22Rv1 (cell line): ENCODE results near the gene MAD1L1.
"Not testable (repeated sequence)": the region's sequence is repeated elsewhere in the genome, so short reads cannot be mapped to it uniquely, and the experiment has no call there.

Experiments
- H3K27ac ChIP-seq: fragments of 450-650 bp; 2 replicates; pipeline ENCODE4 v1.5.1; 2017
- ZFX ChIP-seq: fragments of 450-650 bp; IDR thresholded peaks from 2 replicates; pipeline ENCODE4 v1.6.1; 2017; ENCODE audit warnings: antibody characterized with exemption, borderline replicate concordance
- TF ChIP-seq, protein P1 (sequence below): fragments of 450-650 bp; IDR thresholded peaks from 2 replicates; pipeline ENCODE4 v1.5.1; 2017; ENCODE audit warnings: mild to moderate bottlenecking

Gene MAD1L1

DNA sequence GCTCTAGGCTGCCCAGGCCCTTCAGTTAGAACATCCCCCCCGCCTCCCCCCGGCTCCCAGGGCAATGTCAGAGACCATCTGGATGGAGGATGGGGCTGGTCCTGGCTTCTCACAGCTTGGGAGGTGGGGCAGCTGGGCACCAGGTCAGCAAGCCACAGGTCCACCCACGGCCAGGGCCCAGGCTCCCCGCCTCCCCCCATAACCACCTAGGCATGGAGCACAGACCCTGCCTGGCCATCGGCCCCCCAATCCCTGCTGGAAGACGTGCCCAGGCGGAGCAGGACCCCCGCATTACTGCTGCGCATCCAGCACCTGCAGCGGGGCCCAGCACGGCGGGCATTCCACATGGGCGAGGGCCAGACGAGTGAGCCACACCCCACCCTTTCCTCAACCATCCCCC lies 393.0 kb downstream of the MAD1L1 start:
- H3K27ac ChIP-seq: no peak overlapping the region
- no peak for TF ChIP-seq ZFX
- TF ChIP-seq, protein P1, sequence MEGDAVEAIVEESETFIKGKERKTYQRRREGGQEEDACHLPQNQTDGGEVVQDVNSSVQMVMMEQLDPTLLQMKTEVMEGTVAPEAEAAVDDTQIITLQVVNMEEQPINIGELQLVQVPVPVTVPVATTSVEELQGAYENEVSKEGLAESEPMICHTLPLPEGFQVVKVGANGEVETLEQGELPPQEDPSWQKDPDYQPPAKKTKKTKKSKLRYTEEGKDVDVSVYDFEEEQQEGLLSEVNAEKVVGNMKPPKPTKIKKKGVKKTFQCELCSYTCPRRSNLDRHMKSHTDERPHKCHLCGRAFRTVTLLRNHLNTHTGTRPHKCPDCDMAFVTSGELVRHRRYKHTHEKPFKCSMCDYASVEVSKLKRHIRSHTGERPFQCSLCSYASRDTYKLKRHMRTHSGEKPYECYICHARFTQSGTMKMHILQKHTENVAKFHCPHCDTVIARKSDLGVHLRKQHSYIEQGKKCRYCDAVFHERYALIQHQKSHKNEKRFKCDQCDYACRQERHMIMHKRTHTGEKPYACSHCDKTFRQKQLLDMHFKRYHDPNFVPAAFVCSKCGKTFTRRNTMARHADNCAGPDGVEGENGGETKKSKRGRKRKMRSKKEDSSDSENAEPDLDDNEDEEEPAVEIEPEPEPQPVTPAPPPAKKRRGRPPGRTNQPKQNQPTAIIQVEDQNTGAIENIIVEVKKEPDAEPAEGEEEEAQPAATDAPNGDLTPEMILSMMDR: no peak

DNA sequence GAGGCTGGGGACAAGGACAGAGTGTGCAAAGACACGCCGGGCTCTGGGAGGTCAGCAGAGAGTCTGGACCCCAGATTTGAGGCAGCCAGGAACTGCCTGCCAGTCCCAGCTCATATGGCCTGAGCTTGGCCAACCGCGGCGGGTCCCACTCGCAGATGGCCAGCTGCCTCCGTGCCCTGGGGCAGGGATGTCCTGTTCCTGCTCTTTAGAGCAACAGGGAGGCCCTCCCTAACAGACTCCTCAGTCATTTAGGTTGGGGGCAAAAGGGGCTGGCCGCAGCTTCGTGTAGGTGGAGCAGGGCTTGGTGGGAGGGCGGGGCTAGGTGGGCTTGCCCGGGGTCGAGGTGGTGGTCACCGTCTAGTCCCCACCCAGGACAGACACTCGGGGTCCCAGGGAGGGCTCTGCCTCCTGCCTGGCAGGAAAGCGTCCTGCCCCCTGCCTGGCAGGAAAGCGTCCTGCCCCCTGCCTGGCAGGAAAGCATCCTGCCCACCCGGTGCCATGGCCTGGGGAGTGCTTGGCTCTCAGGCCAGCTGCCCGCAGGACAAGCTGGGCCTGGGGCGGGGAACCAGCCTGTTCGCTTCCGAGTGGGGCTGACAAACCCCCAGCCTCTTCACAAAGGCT lies 393.7 kb downstream of the MAD1L1 start:
- not testable (repeated sequence) for H3K27ac ChIP-seq

GRCh38 chr7:1838544-1838872 lies 394.2 kb downstream of the MAD1L1 start:
- H3K27ac ChIP-seq: not testable (repeated sequence)

- H3K27ac ChIP-seq: not testable (repeated sequence)
Observed at GRCh38 chr7:1837696-1838543, 394.8 kb downstream of the MAD1L1 start.

- not testable (repeated sequence) for H3K27ac ChIP-seq
Observed at GRCh38 chr7:1831933-1832535, 400.7 kb downstream of the MAD1L1 start.

DNA sequence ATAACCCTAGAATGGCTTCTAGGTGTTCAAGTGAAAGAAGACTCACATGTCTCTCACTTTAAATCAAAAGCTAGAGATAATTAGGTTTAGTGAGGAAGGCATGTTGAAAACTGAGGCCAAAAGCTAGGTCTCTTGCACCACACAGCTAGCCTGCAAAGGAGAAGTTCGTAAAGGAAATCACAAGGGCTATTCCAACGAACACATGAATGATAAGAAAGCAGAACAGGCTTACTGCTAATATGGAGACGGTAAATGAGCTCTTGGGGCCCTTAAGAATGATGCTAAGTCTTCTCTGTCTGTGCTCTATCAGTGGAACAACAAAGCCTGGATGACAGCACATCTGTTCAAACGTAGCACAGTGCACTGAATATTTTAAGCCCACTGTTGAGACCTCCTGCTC lies 401.3 kb downstream of the MAD1L1 start:
- not testable (repeated sequence) for H3K27ac ChIP-seq

GRCh38 chr7:1829668-1830067 lies 403.1 kb downstream of the MAD1L1 start:
- not testable (repeated sequence) for H3K27ac ChIP-seq

DNA sequence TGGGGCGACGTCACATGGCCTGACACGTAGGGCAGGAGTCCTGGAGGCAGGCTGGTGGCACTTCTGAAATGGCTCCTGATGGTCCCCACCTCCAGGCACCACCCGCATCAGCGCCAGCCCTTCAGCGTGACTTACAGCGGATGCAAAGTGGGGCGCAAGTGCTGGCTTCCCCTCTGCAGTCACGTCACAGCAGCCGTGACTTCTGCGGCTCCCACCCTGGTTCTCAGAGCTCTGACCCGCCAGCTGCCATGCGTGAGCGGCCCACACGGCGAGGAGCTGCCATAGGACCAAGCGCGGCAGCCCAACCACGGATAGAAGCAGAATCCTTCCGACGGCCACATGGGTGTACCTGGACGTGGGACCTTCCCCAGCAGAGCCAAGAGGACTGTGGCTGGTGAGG lies 403.6 kb downstream of the MAD1L1 start:
- H3K27ac ChIP-seq: no peak overlapping the region
- TF ChIP-seq, protein P1: no peak
- TF ChIP-seq ZFX: no peak

DNA sequence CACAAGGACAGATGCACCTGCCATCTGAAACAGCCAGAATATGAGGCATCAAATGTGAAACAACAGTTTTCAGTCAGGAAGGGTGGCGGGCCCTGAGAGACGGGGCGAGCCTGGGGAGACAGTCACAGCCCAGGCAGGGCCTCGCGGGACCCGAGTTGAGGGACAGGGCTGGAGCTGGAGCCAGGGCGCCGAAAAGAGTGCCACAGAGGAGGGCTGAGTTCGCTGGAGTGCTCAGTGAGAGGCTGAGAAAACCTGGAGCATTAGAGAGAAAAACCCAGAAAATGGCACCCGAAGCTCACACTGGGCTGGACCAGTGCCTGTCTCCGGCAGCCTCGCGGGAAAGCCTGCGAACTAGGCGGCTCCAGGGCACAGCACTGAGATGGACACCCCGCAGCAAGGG lies 404.6 kb downstream of the MAD1L1 start:
- H3K27ac ChIP-seq: not testable (repeated sequence)

- H3K27ac ChIP-seq: not testable (repeated sequence)
Observed at GRCh38 chr7:1827521-1827981, 405.2 kb downstream of the MAD1L1 start.

DNA sequence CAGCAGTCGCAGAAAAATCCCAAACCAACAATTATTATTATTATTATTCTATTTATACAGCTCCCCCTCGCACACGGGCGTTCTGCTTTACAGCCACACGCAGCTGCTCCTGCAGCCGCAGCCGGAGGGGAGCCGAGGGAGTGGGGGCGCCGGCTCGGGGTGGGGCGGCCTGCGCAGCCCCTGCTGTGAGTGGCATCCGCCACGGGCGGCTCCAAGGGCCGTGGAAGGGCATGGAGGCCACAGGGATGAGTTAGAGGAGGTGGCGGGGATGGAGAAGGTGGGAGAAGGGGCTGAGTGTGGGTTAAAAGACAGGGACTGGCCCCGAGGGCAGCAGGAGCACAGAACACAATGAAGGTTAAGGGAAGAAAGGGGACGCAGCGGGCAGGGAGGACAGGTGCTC lies 405.8 kb downstream of the MAD1L1 start:
- H3K27ac ChIP-seq: not testable (repeated sequence)

DNA sequence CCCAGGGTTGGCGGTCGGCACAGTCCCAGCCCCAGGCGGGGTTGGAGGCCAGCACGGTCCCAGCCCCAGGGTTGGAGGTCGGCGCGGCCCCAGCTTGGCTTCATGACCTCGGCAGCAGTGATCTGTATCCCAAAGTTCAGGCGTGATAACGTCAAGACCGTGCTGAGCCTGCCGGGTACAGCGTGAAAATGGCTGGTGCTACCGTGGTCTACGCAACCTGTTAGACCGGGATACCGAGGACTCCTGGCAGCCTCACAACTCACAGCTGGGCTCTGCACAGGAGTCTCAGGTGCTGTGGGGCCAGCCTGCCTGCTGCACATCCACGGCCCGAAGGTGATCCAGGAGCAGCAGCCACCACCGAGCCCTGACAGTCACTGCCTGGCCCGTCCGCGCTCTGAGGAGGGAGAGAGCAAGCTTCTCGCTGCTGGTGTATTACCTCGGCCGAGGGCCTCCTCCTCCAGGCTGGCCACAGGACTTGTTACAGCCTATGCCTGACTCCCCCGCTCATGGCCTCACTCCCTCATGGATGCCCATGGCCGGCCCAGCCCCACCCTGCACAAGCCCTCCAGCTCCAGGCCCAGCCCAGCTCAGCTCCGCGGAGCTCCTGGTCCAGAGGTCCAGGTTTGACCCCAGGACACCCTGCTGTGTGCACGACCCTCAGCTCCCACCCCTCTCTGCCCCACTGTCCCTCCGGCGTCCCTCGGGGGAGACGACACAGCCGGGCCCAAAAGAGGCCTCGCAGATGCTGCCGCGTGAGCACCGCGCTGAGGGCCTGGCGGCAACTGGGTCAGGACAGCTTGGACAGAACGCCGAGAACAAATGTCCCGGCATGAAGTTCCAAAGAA lies 406.6 kb downstream of the MAD1L1 start:
- TF ChIP-seq ZFX: no peak
- TF ChIP-seq, protein P1: no peak

DNA sequence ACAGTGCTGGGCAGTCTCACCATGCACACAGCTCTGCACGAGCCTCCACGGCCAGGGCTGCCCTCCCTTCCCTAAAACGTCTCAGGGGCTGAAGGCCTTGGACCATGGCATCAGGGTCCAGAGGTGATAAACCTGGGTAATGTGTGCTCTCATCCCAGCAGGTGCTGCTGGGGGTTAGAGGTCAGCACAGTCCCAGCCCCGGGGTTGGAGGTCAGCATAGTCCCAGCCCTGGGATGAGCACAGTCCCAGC lies 407.2 kb downstream of the MAD1L1 start:
- not testable (repeated sequence) for H3K27ac ChIP-seq

More for the DNA sequence above, 406.6 kb downstream of the MAD1L1 start:
- H3K27ac ChIP-seq: no peak overlapping the region

DNA sequence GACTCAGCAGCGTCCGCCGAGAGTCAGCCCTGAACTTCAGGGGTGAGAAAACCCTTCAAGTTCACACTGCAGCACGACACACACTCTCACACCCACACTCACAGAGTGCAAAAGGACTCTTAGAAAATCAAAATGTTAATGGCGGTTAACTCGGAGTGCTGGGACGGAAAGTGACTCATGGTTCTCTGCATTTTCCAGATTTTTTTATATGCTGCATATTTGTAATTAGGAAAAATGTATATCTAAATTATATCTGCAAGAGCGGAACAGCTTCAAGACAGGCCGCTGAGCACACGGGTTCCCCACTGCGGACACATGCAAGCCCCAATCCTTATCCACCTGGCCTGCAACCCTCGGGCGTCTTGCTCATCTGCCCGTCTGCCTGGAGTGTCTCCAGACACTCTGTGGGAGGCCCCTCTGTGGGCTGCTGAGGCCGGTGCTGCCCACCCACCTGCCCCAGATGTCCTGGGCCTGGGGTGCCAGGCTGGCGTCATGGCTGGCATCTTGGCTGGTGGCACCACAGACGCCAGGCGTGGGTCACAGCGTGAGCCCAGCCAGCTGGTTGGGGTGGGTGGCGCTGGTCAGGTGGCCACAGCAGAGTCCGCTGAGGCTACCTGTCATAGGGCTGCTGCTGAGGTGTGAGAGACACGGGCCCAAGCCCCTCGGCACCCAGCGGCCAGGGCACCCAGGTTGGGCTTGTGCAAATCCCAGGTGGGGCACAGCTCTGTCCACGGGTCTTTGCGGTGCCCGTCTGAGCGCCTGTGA lies 407.7 kb downstream of the MAD1L1 start:
- H3K27ac ChIP-seq: not testable (repeated sequence)

DNA sequence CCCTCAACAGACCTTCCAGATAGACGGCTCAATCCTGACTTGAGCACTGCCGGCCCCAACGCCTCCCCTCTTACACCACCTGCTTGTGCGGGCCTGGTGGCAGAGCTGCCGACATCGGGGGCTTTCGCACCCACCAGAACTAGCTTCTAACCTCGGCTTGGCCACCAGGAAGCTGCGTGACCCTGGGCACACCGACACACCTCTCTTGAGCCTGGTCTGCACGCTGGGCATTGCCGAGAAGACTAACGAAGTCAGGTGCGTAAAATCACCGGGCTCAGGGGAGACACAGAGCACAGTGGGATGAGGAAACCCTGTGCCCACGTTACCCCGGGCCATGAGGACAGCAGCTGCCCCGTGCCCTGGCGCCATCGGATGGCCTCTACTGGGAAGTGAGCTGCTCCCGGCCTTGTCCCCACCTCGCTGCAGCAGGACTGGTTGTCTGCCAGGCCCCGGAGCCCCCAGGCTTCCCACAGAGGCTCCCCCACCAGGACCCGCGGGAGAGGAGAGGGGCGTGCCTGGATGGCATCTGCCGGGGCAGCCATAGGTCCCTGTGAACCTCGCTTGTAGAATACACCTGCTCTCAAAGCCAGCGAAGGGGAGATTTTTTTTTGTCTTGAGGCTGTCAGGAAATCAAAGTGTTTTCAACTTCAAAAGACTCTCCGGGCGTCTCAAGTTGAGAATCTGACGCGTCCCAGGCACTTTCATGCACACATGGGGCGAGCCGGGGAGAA lies 408.4 kb downstream of the MAD1L1 start:
- not testable (repeated sequence) for H3K27ac ChIP-seq
